KBM-7 (cell line): ENCODE data around the gene ADARB1.

ENCODE experiments used
- DNase-seq: peaks from one replicate; pipeline ENCODE4 v3.0.0-alpha.2; 2015
- in situ Hi-C: fragments of 300-500 bp; cut with MboI; formaldehyde crosslinking; loops from 2 replicates; pipeline ENCODE4 v1.14.3; 2020; ENCODE audit warnings: low sequenced_read_pairs, low pct_unique_long_range_greater_than_20kb, mixed read lengths

Gene ADARB1

GRCh38 chr21:45087022-45087823 is 12.8 kb downstream of the ADARB1 start:
- peak; percentile 57 for DNase-seq
- in situ Hi-C loops: no loop called here

GRCh38 chr21:45088116-45088515 is 13.7 kb downstream of the ADARB1 start:
- in situ Hi-C loops: no loop called here
- DNase-seq: no peak

- no peak for DNase-seq
- in situ Hi-C loops: no loop called here
These were observed 14.3 kb downstream of the ADARB1 start for GRCh38 chr21:45088729-45089128.

- in situ Hi-C loops: no loop called here
- no peak for DNase-seq
These were observed 15.6 kb downstream of the ADARB1 start for GRCh38 chr21:45089964-45090363.

DNA sequence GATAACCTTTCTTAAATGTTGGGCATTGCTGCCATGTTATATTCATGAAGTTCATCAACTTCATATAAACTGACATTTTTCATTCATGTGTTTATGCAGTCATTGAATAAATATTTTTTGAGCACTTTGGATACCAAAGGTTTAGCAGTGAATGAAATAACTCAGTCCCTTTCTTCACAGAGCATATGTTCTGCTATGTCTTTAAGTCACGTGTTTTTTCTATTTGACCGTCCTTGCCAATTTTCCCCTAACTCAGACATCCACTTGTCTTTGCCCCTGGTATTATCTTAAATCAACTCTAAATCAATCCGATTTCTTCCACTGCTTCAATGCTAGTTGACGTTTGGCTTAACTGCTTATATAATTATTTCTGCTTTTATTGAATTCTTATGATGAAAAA is 16.6 kb downstream of the ADARB1 start:
- in situ Hi-C loops: no loop called here
- DNase-seq: no peak

DNA sequence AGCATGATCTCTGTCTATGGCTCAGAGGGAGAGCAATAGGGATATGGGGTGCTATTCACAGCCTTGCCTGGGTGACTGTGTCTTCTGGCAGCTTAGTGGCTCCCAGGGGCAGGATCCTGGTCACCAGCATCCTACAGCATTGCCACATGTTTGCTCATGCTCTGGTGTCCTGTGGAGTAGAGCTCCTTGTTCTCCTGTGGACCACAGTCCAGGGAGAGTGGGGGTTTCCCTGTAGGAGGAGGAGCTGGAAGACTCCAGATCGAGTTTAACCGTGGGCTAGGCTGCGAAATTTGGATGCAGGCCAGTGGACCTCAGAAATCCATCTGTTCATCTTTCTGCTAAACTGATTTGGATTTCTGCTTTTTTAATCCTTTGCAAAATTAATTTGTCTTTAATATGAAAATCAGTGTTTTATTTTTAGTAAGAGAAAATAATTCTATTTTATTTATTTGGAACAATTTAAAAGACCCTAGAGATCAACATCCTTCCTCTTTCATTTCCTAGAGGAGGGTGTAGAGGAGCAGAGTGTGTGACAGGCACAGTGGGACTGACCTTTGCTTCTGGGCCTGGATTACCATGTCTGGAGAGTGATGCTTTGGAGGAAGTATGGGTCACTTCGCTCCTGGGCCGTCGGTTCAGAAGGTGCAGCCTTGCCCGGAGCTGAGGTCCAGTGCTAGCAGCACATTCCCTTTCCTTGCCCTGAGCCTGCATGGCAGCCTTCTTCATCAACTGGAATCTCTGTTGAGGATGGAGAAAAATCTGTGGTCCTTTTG is 17.4 kb downstream of the ADARB1 start:
- no peak for DNase-seq
- in situ Hi-C loops: no loop called here

GRCh38 chr21:45093035-45093532 is 18.7 kb downstream of the ADARB1 start:
- DNase-seq: no peak
- in situ Hi-C loops: no loop called here

DNA sequence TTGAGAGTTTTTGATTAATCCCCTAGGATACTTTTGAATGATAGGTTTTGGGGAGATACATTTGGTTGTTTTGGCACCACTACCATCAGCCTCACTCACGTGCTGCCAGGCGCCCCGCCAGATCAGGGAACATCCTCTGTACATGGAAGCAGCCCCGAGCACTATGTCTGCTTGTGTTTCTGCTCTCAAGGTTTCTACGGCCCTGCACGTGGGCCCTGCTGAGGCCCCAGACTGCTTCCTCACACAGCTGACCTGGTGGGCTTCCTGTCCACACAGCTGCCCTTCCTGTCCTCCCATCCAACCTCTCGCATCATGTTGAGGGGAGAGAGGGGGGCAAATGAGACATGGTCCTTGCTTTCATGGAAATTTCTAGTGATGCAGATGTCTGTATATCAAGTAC is 20.0 kb downstream of the ADARB1 start:
- no peak for DNase-seq
- in situ Hi-C loops: no loop called here

GRCh38 chr21:45095505-45095904 is 21.1 kb downstream of the ADARB1 start:
- in situ Hi-C loops: no loop called here

GRCh38 chr21:45096217-45096616 is 21.8 kb downstream of the ADARB1 start:
- in situ Hi-C loops: no loop called here

More at GRCh38 chr21:45095505-45095904, 21.1 kb downstream of the ADARB1 start:
- no peak for DNase-seq

DNA sequence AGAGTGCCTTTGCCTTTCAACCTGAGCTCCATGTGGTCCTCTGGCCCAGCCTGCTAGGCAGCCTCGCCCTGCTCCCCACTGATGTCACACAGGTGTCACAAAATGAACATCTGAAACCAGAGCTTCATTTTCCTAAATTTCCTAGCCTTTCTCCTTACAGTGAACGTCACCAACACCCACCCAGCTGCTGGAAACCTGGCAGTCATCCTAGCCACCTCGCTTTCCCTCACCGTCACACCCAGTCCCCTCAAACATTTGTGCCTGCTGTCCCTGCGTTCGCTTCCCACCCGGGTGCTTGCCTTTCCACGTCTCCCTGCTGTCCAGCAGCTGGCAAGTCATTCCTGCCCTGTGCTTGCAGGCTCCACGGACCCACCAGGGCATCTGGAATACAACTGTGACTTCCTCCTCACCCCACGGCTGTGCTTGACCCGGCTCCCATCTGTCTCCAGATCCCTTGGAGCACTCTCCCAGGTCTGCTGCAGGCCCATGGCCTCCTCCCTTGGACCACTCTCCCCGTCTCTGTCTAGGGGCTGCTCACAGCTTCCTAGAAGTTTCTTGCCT is 23.5 kb downstream of the ADARB1 start:
- in situ Hi-C loops: no loop called here
- no peak for DNase-seq

More at GRCh38 chr21:45096217-45096616, 21.8 kb downstream of the ADARB1 start:
- DNase-seq: no peak

DNA sequence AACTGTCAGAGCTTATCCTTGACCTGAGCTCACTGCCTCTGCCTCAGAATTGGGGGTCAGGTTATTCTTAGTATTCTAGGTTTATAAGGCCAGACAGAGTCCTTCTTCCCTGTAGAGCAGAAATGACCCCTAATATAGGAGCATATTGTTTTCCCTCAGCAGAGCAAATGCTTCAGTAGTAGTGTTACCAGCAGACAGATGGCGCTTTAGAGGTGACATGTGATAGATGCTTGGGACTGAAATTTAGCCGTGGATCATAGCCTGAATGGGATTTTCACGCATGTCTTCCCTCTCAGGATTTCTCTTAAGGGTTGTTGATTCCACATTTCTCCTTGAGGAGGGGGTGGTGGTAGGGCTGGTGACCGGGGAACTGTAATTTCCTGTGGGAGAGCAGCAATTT is 24.5 kb downstream of the ADARB1 start:
- no peak for DNase-seq
- in situ Hi-C loops: no loop called here

GRCh38 chr21:45099571-45099970 is 25.2 kb downstream of the ADARB1 start:
- in situ Hi-C loops: no loop called here
- no peak for DNase-seq

- in situ Hi-C loops: no loop called here
- DNase-seq: no peak
These were observed 26.5 kb downstream of the ADARB1 start for GRCh38 chr21:45100866-45101265.

GRCh38 chr21:45102391-45102932 is 28.1 kb downstream of the ADARB1 start:
- in situ Hi-C loops: no loop called here
- no peak for DNase-seq

- in situ Hi-C loops: no loop called here
- DNase-seq: no peak
These were observed 29.7 kb downstream of the ADARB1 start for GRCh38 chr21:45103971-45104520.

DNA sequence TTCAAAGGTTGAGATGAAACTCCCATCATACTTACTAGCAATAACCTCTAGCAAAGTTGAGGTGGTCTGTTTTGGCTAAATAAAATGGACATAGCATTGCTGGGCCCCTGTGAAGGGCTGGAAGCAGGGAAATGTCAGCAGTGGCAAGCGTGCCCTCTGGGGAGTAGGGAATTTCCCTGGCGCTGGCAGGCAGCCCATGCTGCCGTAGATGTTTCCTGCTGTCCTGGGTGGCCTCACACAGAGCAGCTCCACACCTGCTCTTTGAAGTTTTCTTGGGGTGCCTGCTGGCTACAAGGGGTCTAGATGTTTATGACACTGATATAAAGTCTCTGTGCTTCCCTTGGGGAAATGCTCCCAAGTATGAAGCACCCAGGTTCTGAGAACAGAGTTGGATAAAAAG is 30.2 kb downstream of the ADARB1 start:
- DNase-seq: no peak
- in situ Hi-C loops: no loop called here

DNA sequence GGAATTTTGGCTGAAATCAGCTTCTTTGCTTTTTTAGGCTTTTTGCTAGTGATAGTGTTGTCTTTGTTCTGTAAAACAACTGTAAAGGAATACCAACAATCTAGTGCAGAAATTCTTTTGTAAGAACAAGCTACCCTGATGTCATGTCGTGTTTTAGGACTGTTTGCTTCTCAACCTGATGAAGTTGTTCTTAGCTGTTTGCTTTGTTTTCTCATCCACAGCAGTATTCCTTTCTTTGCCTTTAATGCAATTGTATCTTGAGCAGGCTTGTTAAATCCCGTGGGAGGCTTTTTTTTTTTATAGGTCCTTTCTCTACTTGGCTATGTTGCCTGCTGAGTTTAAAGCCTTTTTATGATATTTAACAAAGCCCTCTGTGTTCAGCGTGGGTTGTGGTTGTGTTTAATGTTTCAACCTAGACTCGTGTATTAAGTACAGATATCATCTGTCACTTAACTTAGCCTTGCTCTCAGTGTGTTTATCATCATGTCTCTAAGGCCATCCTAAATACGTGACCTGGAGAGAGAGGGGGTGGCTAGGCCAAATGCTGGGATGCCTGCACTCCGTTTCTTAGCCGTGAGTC is 31.6 kb downstream of the ADARB1 start:
- DNase-seq: no peak
- in situ Hi-C loops: no loop called here
